ENCODE data around the gene TRIP10. TPM values are rescaled to one million over a fixed set of nuclear protein-coding genes. Genes with fewer than 3 reads are reported as not detected.

The TRIP10 gene
- total and polyA plus RNA-seq, 7 experiments from 2014 or later, result 0.74 to 17.4 (median 5.2) TPM

DNA sequence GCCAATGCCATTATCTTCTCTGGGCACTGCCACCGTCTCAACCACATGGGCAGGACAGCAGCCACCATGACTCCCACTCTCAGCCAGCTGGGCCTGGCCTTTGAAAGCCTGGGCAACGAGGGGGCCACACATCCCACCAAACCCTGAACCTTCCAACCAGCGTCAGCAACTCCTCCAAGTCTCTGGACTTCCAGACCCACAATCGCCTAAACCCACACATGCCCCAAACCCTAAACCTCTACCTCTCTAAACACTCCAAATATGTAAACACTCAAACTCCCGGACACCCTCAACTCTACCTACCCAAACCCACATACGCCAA, 20.0 kb upstream of the TRIP10 start:
- no peak overlapping the region for H3K4me3 Mint-ChIP-seq
- POLR2A ChIA-PET, result no interaction called here
- Histone ChIP-seq H3K27me3 (ENCODE audit: control insufficient read depth in 2 of 2, insufficient read depth in 2 of 2, low read length in 2 of 2) (no peaks in the 10 kb centered on the region), H3K4me3 (ENCODE audit: low read length) (no peak overlapping the region), H3K36me3 (ENCODE audit: control insufficient read depth in 2 of 3, insufficient read depth in 3 of 3, low read length in 3 of 3) (no peaks in the 10 kb centered on the region), H3K9me3 (ENCODE audit: control insufficient read depth in 2 of 3, low read length in 3 of 3) (no peaks in the 10 kb centered on the region), H3K27ac (ENCODE audit: low read depth, low read length) (no peak overlapping the region), H3K4me1 (ENCODE audit: control insufficient read depth in 2 of 2, insufficient read depth in 2 of 2, low read length in 2 of 2) (no peaks in the 10 kb centered on the region)
- intact Hi-C loops (cut with micrococcal nuclease), result loop anchor here in 1 of 2 donors (2.0 to 5.0 kb wide), 3 partner anchors 47 to 87 kb away; partner anchors contain the start of gene SH2D3A
- H3K9me3 Mint-ChIP-seq, result peaks cover 0 to 4% (median 0%) of the 10 kb centered on the region in 11 donors
- ATAC-seq (no peak), DNase-seq (no peak)
- peaks cover 0 to 4% (median 0%) of the 10 kb centered on the region in 5 donors for H3K27me3 Mint-ChIP-seq
- H3K36me3 Mint-ChIP-seq, result no peaks in the 10 kb centered on the region
- H3K27ac Mint-ChIP-seq, result peak overlapping the region in 1 of 9 donors; percentile 11
- H3K4me1 Mint-ChIP-seq, result peaks cover 10 to 30% (median 21%) of the 10 kb centered on the region in 7 donors
- CTCF ChIA-PET, result no interaction called here

DNA sequence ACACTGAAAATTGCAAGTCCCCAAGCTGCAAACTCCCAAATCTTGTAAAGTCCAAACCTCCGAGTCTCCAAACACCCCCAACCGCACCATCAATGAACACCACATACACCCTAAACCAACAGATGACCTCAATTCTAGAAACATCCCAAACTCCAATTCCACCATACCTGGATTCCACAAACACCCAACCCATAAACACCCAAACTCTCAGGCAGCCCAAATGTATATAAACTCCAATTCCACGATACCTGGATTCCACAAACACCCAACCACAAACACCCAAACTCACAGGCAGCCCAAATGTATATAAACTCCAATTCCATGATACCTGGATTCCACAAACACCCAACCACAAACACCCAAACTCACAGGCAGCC, 19.5 kb upstream of the TRIP10 start:
- ATAC-seq (no peak), DNase-seq (no peak)
- H3K36me3 Mint-ChIP-seq, result no peaks in the 10 kb centered on the region
- Histone ChIP-seq H3K4me3 (ENCODE audit: low read length) (no peak overlapping the region), H3K9me3 (ENCODE audit: control insufficient read depth in 2 of 3, low read length in 3 of 3) (no peaks in the 10 kb centered on the region), H3K27me3 (ENCODE audit: control insufficient read depth in 2 of 2, insufficient read depth in 2 of 2, low read length in 2 of 2) (no peaks in the 10 kb centered on the region), H3K4me1 (ENCODE audit: control insufficient read depth in 2 of 2, insufficient read depth in 2 of 2, low read length in 2 of 2) (no peaks in the 10 kb centered on the region), H3K27ac (ENCODE audit: low read depth, low read length) (no peak overlapping the region), H3K36me3 (ENCODE audit: control insufficient read depth in 2 of 3, insufficient read depth in 3 of 3, low read length in 3 of 3) (no peaks in the 10 kb centered on the region)
- H3K9me3 Mint-ChIP-seq, result peaks cover 0 to 4% (median 0%) of the 10 kb centered on the region in 11 donors
- POLR2A ChIA-PET, result no interaction called here
- intact Hi-C loops (cut with micrococcal nuclease), result loop anchor here in 1 of 2 donors (2.0 to 5.0 kb wide), 3 partner anchors 47 to 88 kb away; partner anchors contain the start of gene SH2D3A
- CTCF ChIA-PET, result no interaction called here
- peaks cover 12 to 34% (median 25%) of the 10 kb centered on the region in 7 donors for H3K4me1 Mint-ChIP-seq
- peak overlapping the region in 2 of 9 donors; percentile 1 to 11 for H3K27ac Mint-ChIP-seq
- H3K27me3 Mint-ChIP-seq, result peaks cover 0 to 4% (median 0%) of the 10 kb centered on the region in 5 donors
- no peak overlapping the region for H3K4me3 Mint-ChIP-seq

- Histone ChIP-seq H3K27ac (ENCODE audit: low read depth, low read length) (no peak within 1 kb of the TSS), H3K9me3 (ENCODE audit: control insufficient read depth in 2 of 3, low read length in 3 of 3) (no peaks in the 10 kb centered on the region), H3K4me3 (ENCODE audit: low read length) (no peak within 1 kb of the TSS), H3K27me3 (ENCODE audit: control insufficient read depth in 2 of 2, insufficient read depth in 2 of 2, low read length in 2 of 2) (no peaks in the 10 kb centered on the region), H3K36me3 (ENCODE audit: control insufficient read depth in 2 of 3, insufficient read depth in 3 of 3, low read length in 3 of 3) (no peaks in the 10 kb centered on the region), H3K4me1 (ENCODE audit: control insufficient read depth in 2 of 2, insufficient read depth in 2 of 2, low read length in 2 of 2) (no peaks in the 10 kb centered on the region)
- peaks cover 0 to 4% (median 0%) of the 10 kb centered on the region in 5 donors for H3K27me3 Mint-ChIP-seq
- H3K27ac Mint-ChIP-seq, result peak within 1 kb of the TSS in 3 of 9 donors; percentile 1 to 47 (median 11)
- CTCF ChIA-PET, result no interaction called here
- peaks cover 15 to 39% (median 30%) of the 10 kb centered on the region in 7 donors for H3K4me1 Mint-ChIP-seq
- no peak for DNase-seq
- POLR2A ChIA-PET, result no interaction called here
- H3K9me3 Mint-ChIP-seq, result peaks cover 0 to 4% (median 0%) of the 10 kb centered on the region in 11 donors
- intact Hi-C loops (cut with micrococcal nuclease), result no loop called here
- H3K36me3 Mint-ChIP-seq, result no peaks in the 10 kb centered on the region
- no peak within 1 kb of the TSS for H3K4me3 Mint-ChIP-seq
- ATAC-seq, result peak; percentile 75
Observed at GRCh38 chr19:6720369-6721137, 18.9 kb upstream of the TRIP10 start, which contains the start of gene C3. TSS of gene C3 (minus strand) at chr19:6720650. CDS start at chr19:6720589, 61 bp downstream.

GRCh38 chr19:6721138-6721474, 18.4 kb upstream of the TRIP10 start:
- Histone ChIP-seq H3K4me3 (ENCODE audit: low read length) (no peak overlapping the region), H3K36me3 (ENCODE audit: control insufficient read depth in 2 of 3, insufficient read depth in 3 of 3, low read length in 3 of 3) (no peaks in the 10 kb centered on the region), H3K27ac (ENCODE audit: low read depth, low read length) (no peak overlapping the region), H3K27me3 (ENCODE audit: control insufficient read depth in 2 of 2, insufficient read depth in 2 of 2, low read length in 2 of 2) (no peaks in the 10 kb centered on the region), H3K9me3 (ENCODE audit: control insufficient read depth in 2 of 3, low read length in 3 of 3) (no peaks in the 10 kb centered on the region), H3K4me1 (ENCODE audit: control insufficient read depth in 2 of 2, insufficient read depth in 2 of 2, low read length in 2 of 2) (no peaks in the 10 kb centered on the region)
- intact Hi-C loops (cut with micrococcal nuclease), result no loop called here
- CTCF ChIA-PET, result no interaction called here
- no peak overlapping the region for H3K27ac Mint-ChIP-seq
- H3K4me1 Mint-ChIP-seq, result peaks cover 15 to 40% (median 32%) of the 10 kb centered on the region in 7 donors
- H3K4me3 Mint-ChIP-seq, result no peak overlapping the region
- no peaks in the 10 kb centered on the region for H3K36me3 Mint-ChIP-seq
- no peak for ATAC-seq
- peaks cover 0 to 4% (median 0%) of the 10 kb centered on the region in 11 donors for H3K9me3 Mint-ChIP-seq
- no peak for DNase-seq
- H3K27me3 Mint-ChIP-seq, result peaks cover 0 to 4% (median 0%) of the 10 kb centered on the region in 5 donors
- POLR2A ChIA-PET, result no interaction called here

- H3K27ac ChIP-seq (ENCODE audit: low read depth, low read length), result no peak overlapping the region
- H3K27me3 ChIP-seq (ENCODE audit: control insufficient read depth in 2 of 2, insufficient read depth in 2 of 2, low read length in 2 of 2), result no peaks in the 10 kb centered on the region
- peaks cover 0 to 4% (median 0%) of the 10 kb centered on the region in 5 donors for H3K27me3 Mint-ChIP-seq
- peaks cover 0 to 4% (median 0%) of the 10 kb centered on the region in 11 donors for H3K9me3 Mint-ChIP-seq
- H3K9me3 ChIP-seq (ENCODE audit: control insufficient read depth in 2 of 3, low read length in 3 of 3), result no peaks in the 10 kb centered on the region
- no peaks in the 10 kb centered on the region for H3K36me3 ChIP-seq (ENCODE audit: control insufficient read depth in 2 of 3, insufficient read depth in 3 of 3, low read length in 3 of 3)
- peak overlapping the region in 1 of 9 donors; percentile 7 for H3K27ac Mint-ChIP-seq
- H3K4me1 Mint-ChIP-seq, result peaks cover 15 to 40% (median 32%) of the 10 kb centered on the region in 7 donors
- no peaks in the 10 kb centered on the region for H3K36me3 Mint-ChIP-seq
- ChIA-PET CTCF (no interaction called here), POLR2A (no interaction called here)
- no peak overlapping the region for H3K4me3 ChIP-seq (ENCODE audit: low read length)
- no peak for DNase-seq
- intact Hi-C loops (cut with micrococcal nuclease), result no loop called here
- H3K4me1 ChIP-seq (ENCODE audit: control insufficient read depth in 2 of 2, insufficient read depth in 2 of 2, low read length in 2 of 2), result no peaks in the 10 kb centered on the region
- ATAC-seq, result no peak
- H3K4me3 Mint-ChIP-seq, result no peak overlapping the region
Observed at GRCh38 chr19:6721773-6722172, 17.7 kb upstream of the TRIP10 start.

DNA sequence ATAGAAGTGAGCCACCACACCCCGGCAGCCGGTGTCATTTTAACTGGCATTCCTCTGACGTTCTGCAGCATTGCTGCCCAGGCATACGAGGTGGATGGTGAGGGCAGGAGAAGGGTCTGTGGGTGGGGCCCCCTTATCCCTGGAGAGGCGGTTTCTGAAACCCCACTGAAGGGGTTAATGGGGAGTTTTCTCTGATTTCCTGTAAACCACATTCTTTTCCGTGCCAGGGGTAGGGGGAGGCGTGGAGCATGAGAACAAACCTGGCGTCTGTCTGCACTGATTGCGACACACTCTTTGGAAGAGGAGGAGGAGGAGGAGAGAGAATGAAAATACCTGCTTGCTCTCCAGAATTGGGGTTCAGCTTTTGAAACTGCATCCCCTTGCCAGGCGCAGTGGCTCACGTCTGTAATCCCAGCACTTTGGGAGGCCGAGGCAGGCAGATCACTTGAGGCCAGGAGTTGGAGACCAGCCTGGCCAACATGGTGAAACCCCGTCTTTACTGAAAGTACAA, 16.3 kb upstream of the TRIP10 start:
- Histone ChIP-seq H3K27me3 (ENCODE audit: control insufficient read depth in 2 of 2, insufficient read depth in 2 of 2, low read length in 2 of 2) (no peaks in the 10 kb centered on the region), H3K4me1 (ENCODE audit: control insufficient read depth in 2 of 2, insufficient read depth in 2 of 2, low read length in 2 of 2) (no peaks in the 10 kb centered on the region), H3K4me3 (ENCODE audit: low read length) (no peak overlapping the region), H3K9me3 (ENCODE audit: control insufficient read depth in 2 of 3, low read length in 3 of 3) (no peaks in the 10 kb centered on the region), H3K27ac (ENCODE audit: low read depth, low read length) (no peak overlapping the region), H3K36me3 (ENCODE audit: control insufficient read depth in 2 of 3, insufficient read depth in 3 of 3, low read length in 3 of 3) (no peaks in the 10 kb centered on the region)
- ChIA-PET POLR2A (no interaction called here), CTCF (no interaction called here)
- peaks cover 10 to 36% (median 25%) of the 10 kb centered on the region in 7 donors for H3K4me1 Mint-ChIP-seq
- no peaks in the 10 kb centered on the region for H3K36me3 Mint-ChIP-seq
- ATAC-seq (no peak), DNase-seq (no peak)
- intact Hi-C loops (cut with micrococcal nuclease), result no loop called here
- H3K9me3 Mint-ChIP-seq, result no peaks in the 10 kb centered on the region
- peak overlapping the region in 1 of 10 donors; percentile 48 for H3K4me3 Mint-ChIP-seq
- H3K27ac Mint-ChIP-seq, result peak overlapping the region in 1 of 9 donors; percentile 37
- H3K27me3 Mint-ChIP-seq, result no peaks in the 10 kb centered on the region
